ENCODE data around the gene TSPYL4.
A peak's percentile ranks its signal among the peaks of the same experiment; 100 is the strongest.
"Not testable (repeated sequence)": the region's sequence is repeated elsewhere in the genome, so short reads cannot be mapped to it uniquely, and the experiment has no call there.

TSPYL4 gene

DNA sequence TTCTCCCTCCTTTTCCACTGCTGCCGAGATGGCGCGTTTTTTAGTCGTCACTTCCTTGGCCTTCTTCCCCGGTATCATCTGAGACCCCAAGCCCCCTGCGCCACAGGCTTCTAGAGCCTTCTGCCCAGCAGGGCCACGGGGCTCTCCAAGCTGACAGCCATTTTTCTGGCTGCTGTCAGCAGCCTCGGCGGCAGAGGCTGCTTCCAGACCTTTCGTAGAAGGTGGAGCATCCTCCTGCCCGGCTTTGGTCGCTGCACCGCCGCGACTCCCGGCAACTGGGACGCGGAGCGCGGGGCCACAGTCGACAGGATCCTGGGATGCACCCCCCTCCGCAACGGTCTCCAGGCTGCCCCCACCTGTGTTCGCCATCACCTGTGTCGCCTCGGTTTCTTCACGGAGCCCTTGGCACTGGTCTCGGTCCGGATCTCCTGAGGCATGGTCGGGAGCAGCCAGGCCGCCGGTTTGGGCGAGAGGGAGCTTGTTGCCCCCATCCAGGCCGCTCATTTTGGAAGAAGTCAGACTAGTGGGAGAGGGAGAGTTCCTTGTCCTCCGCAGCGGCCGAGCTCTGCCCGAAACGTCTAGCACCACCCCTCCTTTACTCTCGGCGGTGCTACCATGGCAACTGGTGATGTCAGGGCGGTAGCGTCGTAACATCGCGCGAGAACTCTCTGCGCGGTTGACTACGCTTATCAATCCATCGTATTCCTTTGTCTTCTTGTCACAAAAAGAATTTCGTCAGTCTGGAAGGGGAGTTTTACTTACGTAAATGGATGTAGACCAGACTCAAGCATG is at the start of gene TSPYL4:
TSS of gene TSPYL4 (minus strand) at position 571 of the 792 bp plus-strand sequence. CDS start at position 504, 67 bp downstream.
- H3K36me3 Mint-ChIP-seq (ENCODE audit: low read depth) = no peaks in the 10 kb centered on the region
- intact Hi-C loops (cut with micrococcal nuclease) = loop anchor here (5.0 kb wide), 1 partner anchor 414 kb away; the partner anchor contains the start of gene ZUP1
- no peak within 1 kb of the TSS for H3K27ac Mint-ChIP-seq
- H3K4me1 Mint-ChIP-seq (ENCODE audit: low read depth) = peaks cover 21% of the 10 kb centered on the region
- H3K9me3 Mint-ChIP-seq = no peaks in the 10 kb centered on the region
- no peak within 1 kb of the TSS for H3K4me3 Mint-ChIP-seq
- no peaks in the 10 kb centered on the region for H3K27me3 Mint-ChIP-seq

- H3K27me3 Mint-ChIP-seq = no peaks in the 10 kb centered on the region
- H3K36me3 Mint-ChIP-seq (ENCODE audit: low read depth) = no peaks in the 10 kb centered on the region
- no peaks in the 10 kb centered on the region for H3K9me3 Mint-ChIP-seq
- peak overlapping the region; percentile 13 for H3K27ac Mint-ChIP-seq
- no peak overlapping the region for H3K4me3 Mint-ChIP-seq
- peaks cover 29% of the 10 kb centered on the region for H3K4me1 Mint-ChIP-seq (ENCODE audit: low read depth)
- intact Hi-C loops (cut with micrococcal nuclease) = no loop called here
These were observed 47.2 kb upstream of the TSPYL4 start for GRCh38 chr6:116301104-116301503.

DNA sequence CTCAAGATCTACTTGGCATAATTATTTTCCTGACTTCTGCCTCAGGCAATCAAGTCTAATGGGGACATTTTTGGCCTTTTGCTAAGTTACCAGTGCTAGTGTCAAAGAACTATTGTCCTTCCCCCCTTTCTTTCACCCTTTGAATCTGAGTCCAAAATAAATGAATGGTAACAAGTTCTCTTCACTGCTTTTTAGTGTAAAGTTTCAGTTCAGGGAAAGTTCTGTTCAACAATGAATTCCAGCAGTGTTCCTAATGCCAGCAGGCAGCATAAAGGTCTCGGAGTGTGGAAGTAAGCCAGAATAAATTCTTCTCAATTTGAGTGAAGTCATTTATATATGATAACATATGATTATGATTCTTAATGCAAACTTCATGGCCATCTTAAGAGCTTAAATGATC is 46.7 kb upstream of the TSPYL4 start:
- Mint-ChIP-seq H3K27me3 (no peaks in the 10 kb centered on the region), H3K36me3 (ENCODE audit: low read depth) (no peaks in the 10 kb centered on the region), H3K27ac (peak overlapping the region; percentile 13), H3K4me1 (ENCODE audit: low read depth) (peaks cover 29% of the 10 kb centered on the region), H3K9me3 (no peaks in the 10 kb centered on the region), H3K4me3 (no peak overlapping the region)
- intact Hi-C loops (cut with micrococcal nuclease) = no loop called here

DNA sequence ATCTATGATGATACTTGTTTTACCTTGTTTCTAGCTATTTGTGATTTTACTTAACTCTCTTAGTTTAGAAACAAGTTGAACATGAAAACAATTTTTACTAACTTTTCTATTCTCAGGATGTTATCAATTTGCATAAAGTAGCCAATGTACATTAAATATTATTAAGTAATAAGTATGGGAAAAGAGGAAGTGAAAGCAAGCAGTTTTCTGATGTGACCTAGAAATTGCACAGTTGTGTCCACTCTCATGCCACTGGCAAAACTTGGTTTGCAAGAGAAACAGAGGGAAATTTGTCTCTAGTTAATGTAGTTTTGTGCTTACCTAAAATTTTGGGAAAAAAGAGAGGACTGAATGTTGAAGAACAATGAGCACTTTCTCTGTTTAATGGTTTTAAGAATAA is 45.1 kb upstream of the TSPYL4 start:
- H3K9me3 Mint-ChIP-seq = no peaks in the 10 kb centered on the region
- intact Hi-C loops (cut with micrococcal nuclease) = no loop called here
- H3K27ac Mint-ChIP-seq = no peak overlapping the region
- no peaks in the 10 kb centered on the region for H3K36me3 Mint-ChIP-seq (ENCODE audit: low read depth)
- H3K4me3 Mint-ChIP-seq = no peak overlapping the region
- H3K27me3 Mint-ChIP-seq = no peaks in the 10 kb centered on the region
- peaks cover 40% of the 10 kb centered on the region for H3K4me1 Mint-ChIP-seq (ENCODE audit: low read depth)

- H3K27me3 Mint-ChIP-seq = no peaks in the 10 kb centered on the region
- H3K36me3 Mint-ChIP-seq (ENCODE audit: low read depth) = no peaks in the 10 kb centered on the region
- intact Hi-C loops (cut with micrococcal nuclease) = no loop called here
- no peaks in the 10 kb centered on the region for H3K9me3 Mint-ChIP-seq
- no peak overlapping the region for H3K27ac Mint-ChIP-seq
- peaks cover 40% of the 10 kb centered on the region for H3K4me1 Mint-ChIP-seq (ENCODE audit: low read depth)
- H3K4me3 Mint-ChIP-seq = no peak overlapping the region
These were observed 44.4 kb upstream of the TSPYL4 start for GRCh38 chr6:116298273-116298672.

DNA sequence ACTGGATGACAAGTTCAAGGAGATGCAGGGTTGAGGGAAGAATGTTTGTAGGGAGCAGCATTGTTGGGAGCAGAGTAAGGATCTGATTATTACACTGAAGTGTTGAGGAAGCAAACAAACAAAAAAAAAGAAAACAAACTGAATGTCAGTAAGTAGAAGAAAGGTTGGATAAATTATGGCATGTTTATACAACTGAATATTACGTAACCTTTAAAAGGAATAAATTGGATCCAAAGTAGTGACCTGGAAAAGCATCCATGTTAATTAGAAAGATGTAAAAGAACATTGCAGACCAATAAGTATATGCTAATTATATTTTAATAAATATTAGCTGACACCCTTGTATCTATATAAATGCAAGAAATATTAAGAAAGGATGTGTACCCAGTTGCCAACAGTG is 38.7 kb upstream of the TSPYL4 start:
- Mint-ChIP-seq H3K9me3 (no peaks in the 10 kb centered on the region), H3K4me3 (no peak overlapping the region), H3K36me3 (ENCODE audit: low read depth) (no peaks in the 10 kb centered on the region), H3K4me1 (ENCODE audit: low read depth) (peaks cover 25% of the 10 kb centered on the region), H3K27ac (no peak overlapping the region), H3K27me3 (no peaks in the 10 kb centered on the region)
- intact Hi-C loops (cut with micrococcal nuclease) = no loop called here

DNA sequence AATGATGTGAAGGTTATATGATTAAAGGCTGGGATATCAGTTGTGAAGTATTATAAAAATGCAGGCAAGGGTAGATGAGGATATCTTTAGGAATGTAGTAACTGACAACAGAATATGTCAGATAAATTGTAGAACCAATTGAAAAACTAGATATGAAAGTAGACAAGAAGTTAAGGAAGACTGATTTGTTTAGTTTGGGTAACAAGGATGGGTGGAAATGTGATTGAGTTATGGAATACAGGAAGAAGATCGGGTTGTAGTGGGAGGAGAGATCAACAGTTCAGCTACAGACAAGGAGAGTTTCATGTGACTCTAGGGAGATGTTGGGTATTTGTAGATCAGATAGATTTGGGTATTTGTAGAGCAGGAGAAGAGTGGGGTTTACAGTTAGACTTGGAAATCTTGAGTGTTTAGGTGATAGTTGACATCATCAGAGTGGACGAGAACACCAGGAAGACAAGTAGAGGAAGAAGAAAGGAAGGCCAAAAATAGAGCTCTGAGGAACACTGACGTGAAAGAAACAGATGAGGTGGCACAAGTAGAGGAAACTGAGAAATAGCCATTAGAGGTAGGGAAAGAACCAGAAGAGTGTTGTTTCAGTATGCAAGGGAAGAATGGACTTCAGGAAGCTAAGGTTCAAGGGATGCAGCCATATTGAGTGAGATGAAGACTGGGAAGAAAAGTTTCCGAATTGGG is 38.0 kb upstream of the TSPYL4 start:
- Mint-ChIP-seq H3K27me3 (no peaks in the 10 kb centered on the region), H3K4me1 (ENCODE audit: low read depth) (peaks cover 19% of the 10 kb centered on the region), H3K27ac (no peak overlapping the region), H3K9me3 (no peaks in the 10 kb centered on the region), H3K36me3 (ENCODE audit: low read depth) (no peaks in the 10 kb centered on the region), H3K4me3 (no peak overlapping the region)
- intact Hi-C loops (cut with micrococcal nuclease) = no loop called here

GRCh38 chr6:116290799-116291198 is 36.9 kb upstream of the TSPYL4 start:
- intact Hi-C loops (cut with micrococcal nuclease) = no loop called here
- H3K27me3 Mint-ChIP-seq = no peaks in the 10 kb centered on the region
- peaks cover 11% of the 10 kb centered on the region for H3K4me1 Mint-ChIP-seq (ENCODE audit: low read depth)
- no peaks in the 10 kb centered on the region for H3K9me3 Mint-ChIP-seq
- H3K36me3 Mint-ChIP-seq (ENCODE audit: low read depth) = no peaks in the 10 kb centered on the region
- H3K4me3 Mint-ChIP-seq = no peak overlapping the region
- no peak overlapping the region for H3K27ac Mint-ChIP-seq

- Mint-ChIP-seq H3K9me3 (no peaks in the 10 kb centered on the region), H3K36me3 (ENCODE audit: low read depth) (no peaks in the 10 kb centered on the region), H3K27me3 (no peaks in the 10 kb centered on the region), H3K27ac (no peak overlapping the region), H3K4me3 (no peak overlapping the region), H3K4me1 (ENCODE audit: low read depth) (peaks cover 8% of the 10 kb centered on the region)
- intact Hi-C loops (cut with micrococcal nuclease) = loop anchor here (5.0 kb wide), 1 partner anchor 82 kb away; the partner anchor contains the start of gene DSE
These were observed 36.0 kb upstream of the TSPYL4 start for GRCh38 chr6:116289876-116290275.

DNA sequence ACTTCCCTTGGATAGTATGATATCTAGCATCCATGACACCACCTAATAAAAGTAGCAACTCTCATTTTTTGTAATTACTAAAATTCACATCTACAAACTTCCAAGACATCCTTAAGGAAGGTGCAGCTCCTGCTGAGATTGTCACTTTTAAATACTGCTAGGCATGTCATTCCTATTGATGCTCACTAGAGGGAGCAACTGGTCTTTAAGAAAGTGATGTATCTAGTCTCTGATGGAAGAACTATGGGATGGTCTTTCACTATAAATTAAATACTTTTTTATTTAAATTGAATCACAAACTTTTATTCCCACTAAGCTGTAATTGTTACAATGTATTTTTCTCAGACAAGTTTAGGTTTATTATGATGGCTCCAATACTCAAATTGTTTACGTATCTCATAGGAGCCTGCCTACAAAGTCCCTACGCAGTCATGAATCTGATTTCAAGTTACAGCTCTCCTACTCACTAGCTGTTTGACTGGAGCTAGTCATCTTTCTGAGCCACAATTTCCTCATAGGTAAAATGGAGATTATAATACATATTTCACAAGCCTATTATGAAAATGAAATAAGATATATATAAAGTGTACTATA is 33.9 kb upstream of the TSPYL4 start:
- Mint-ChIP-seq H3K4me1 (ENCODE audit: low read depth) (no peaks in the 10 kb centered on the region), H3K36me3 (ENCODE audit: low read depth) (no peaks in the 10 kb centered on the region), H3K27me3 (no peaks in the 10 kb centered on the region), H3K27ac (no peak overlapping the region), H3K4me3 (no peak overlapping the region), H3K9me3 (no peaks in the 10 kb centered on the region)
- intact Hi-C loops (cut with micrococcal nuclease) = loop anchor here (1.0 to 5.0 kb wide), 2 partner anchors 85 to 245 kb away; partner anchors contain the start of gene DSE

GRCh38 chr6:116286773-116287358 is 33.0 kb upstream of the TSPYL4 start:
- no peak overlapping the region for H3K4me3 Mint-ChIP-seq
- intact Hi-C loops (cut with micrococcal nuclease) = loop anchor here (1.0 to 5.0 kb wide), 2 partner anchors 85 to 245 kb away; partner anchors contain the start of gene DSE
- no peak overlapping the region for H3K27ac Mint-ChIP-seq
- H3K9me3 Mint-ChIP-seq = no peaks in the 10 kb centered on the region
- H3K27me3 Mint-ChIP-seq = no peaks in the 10 kb centered on the region
- H3K36me3 Mint-ChIP-seq (ENCODE audit: low read depth) = no peaks in the 10 kb centered on the region
- no peaks in the 10 kb centered on the region for H3K4me1 Mint-ChIP-seq (ENCODE audit: low read depth)

DNA sequence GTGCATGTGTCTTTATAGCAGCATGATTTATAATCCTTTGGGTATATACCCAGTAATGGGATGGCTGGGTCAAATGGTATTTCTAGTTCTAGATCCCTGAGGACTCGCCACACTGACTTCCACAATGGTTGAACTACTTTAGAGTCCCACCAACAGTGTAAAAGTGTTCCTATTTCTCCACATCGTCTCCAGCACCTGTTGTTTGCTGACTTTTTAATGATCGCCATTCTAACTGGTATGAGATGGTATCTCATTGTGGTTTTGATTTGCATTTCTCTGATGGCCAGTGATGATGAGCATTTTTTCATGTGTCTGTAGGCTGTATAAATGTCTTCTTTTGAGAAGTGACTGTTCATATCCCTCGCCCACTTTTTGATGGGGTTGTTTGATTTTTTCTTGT is 31.1 kb upstream of the TSPYL4 start:
- H3K27me3 Mint-ChIP-seq; H3K4me1 Mint-ChIP-seq (ENCODE audit: low read depth); H3K36me3 Mint-ChIP-seq (ENCODE audit: low read depth); H3K4me3 Mint-ChIP-seq; H3K27ac Mint-ChIP-seq; H3K9me3 Mint-ChIP-seq: not testable (repeated sequence)
- intact Hi-C loops (cut with micrococcal nuclease) = loop anchor here (5.0 kb wide), 1 partner anchor 87 kb away; the partner anchor contains the start of gene DSE

DNA sequence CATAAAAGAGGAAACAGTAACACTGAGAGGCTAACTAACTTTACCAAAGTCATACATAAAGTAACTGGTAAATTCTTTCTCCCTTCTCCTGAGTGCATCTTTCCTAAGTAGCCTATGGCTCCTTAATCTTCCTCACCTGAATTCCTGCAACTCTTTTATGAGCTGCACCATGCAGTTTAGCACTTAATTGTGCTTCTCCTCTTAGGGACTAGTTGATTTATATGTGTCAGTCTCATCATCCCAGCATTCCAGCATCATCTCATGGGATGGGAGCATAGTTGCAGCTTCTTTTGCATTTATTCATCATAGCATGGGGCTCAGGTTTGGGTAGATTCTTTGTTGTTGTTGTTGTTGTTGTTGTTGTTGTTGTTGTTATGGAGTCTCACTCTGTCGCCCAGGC is 29.3 kb upstream of the TSPYL4 start:
- peaks cover 18% of the 10 kb centered on the region for H3K36me3 Mint-ChIP-seq (ENCODE audit: low read depth)
- no peak overlapping the region for H3K27ac Mint-ChIP-seq
- intact Hi-C loops (cut with micrococcal nuclease) = no loop called here
- H3K4me3 Mint-ChIP-seq = no peak overlapping the region
- H3K9me3 Mint-ChIP-seq = no peaks in the 10 kb centered on the region
- H3K4me1 Mint-ChIP-seq (ENCODE audit: low read depth) = peaks cover 20% of the 10 kb centered on the region
- no peaks in the 10 kb centered on the region for H3K27me3 Mint-ChIP-seq

GRCh38 chr6:116282698-116283097 is 28.8 kb upstream of the TSPYL4 start:
- H3K4me1 Mint-ChIP-seq (ENCODE audit: low read depth) = peaks cover 25% of the 10 kb centered on the region
- no peak overlapping the region for H3K27ac Mint-ChIP-seq
- H3K36me3 Mint-ChIP-seq (ENCODE audit: low read depth) = peaks cover 23% of the 10 kb centered on the region
- H3K9me3 Mint-ChIP-seq = no peaks in the 10 kb centered on the region
- H3K27me3 Mint-ChIP-seq = no peaks in the 10 kb centered on the region
- intact Hi-C loops (cut with micrococcal nuclease) = no loop called here
- no peak overlapping the region for H3K4me3 Mint-ChIP-seq

Measured in dendritic cell treated with granulocyte-macrophage colony-stimulating factor and Interleukin-4, amounts not matched to agents 40 ng/mL and 50 ng/mL, for 4 days (primary cell).